Endothelial cell of umbilical vein (primary cell): ENCODE measurements around the gene KCTD7. TPM values are rescaled to one million over a fixed set of nuclear protein-coding genes. Genes with fewer than 3 reads are reported as not detected.

Source experiments
- BruUV-seq: library from RNA; stranded (reverse); fragments of 400-500 nt; replicated peaks from 2 replicates; lab custom pipeline; 2021; lab: Mats Ljungman, UMichigan
- CTCF ChIA-PET: fragments of 300-600, 350-600 bp; sonication (Branson Sonifier 250); formaldehyde crosslinking; loops from one replicate; lab custom pipeline; 2021; ENCODE audit warnings: antibody characterized with exemption, inconsistent platforms; lab: Charles Lee
- POLR2A ChIA-PET: fragments of 300-600, 350-600 bp; sonication (Branson Sonifier 250); formaldehyde crosslinking; loops from one replicate; lab custom pipeline; 2021; ENCODE audit warnings: antibody characterized with exemption, inconsistent platforms; lab: Charles Lee
- DNase-seq: peaks from one replicate; pipeline ENCODE4 v3.0.0-alpha.2; 2011; ENCODE audit warnings: low read depth, low spot score
- FAIRE-seq: peaks from 2 replicates; lab custom pipeline; 2011; peaks lifted over from hg19 to GRCh38; lab: Jason Lieb, UNC
- H2AFZ ChIP-seq: 2 replicates; pipeline ENCODE4 v1.6.0; 2012; ENCODE audit warnings: low read depth, low read length, control low read depth, inconsistent platforms
- H3K27ac ChIP-seq: 2 replicates; pipeline ENCODE4 v1.5.1; 2011; ENCODE audit warnings: low read depth, mild to moderate bottlenecking, control low read depth, low read length, moderate library complexity; ENCODE audit not compliant: insufficient read depth
- H3K27me3 ChIP-seq, 2 experiments: 2 replicates each; pipeline versions ENCODE4 v1.6.0 to v1.6.1; 2011; ENCODE audit warnings: low read length in 2 of 2, mixed read lengths in 1 of 2; ENCODE audit not compliant: control insufficient read depth in 2 of 2, insufficient read depth in 2 of 2
- H3K36me3 ChIP-seq, 2 experiments: 2 replicates in 1 of 2; 3 replicates in 1 of 2; pipeline ENCODE4 v1.5.1; 2011; ENCODE audit warnings: low read length in 2 of 2, mild to moderate bottlenecking in 1 of 2, moderate library complexity in 1 of 2; ENCODE audit not compliant: control insufficient read depth in 2 of 2, insufficient read depth in 2 of 2; ENCODE audit errors: extremely low read depth in 1 of 2
- H3K4me1 ChIP-seq: 3 replicates; pipeline ENCODE4 v1.5.1; 2011; ENCODE audit warnings: mild to moderate bottlenecking, low read length; ENCODE audit not compliant: control insufficient read depth, insufficient read depth; ENCODE audit errors: extremely low read depth
- H3K4me2 ChIP-seq: 2 replicates; pipeline ENCODE4 v1.6.1; 2011; ENCODE audit warnings: low read length, control low read depth, mixed read lengths; ENCODE audit not compliant: insufficient read depth
- H3K4me3 ChIP-seq, 3 experiments: fragments of 200-600 bp in 1 of 3; sonication (generic), shearing (Covaris generic) in 1 of 3; replicated peaks in 1 of 3; 2 replicates each; pipeline ENCODE4 v1.5.1; 2011 to 2016; ENCODE audit warnings: control low read depth in 3 of 3, low read length in 3 of 3, mild to moderate bottlenecking in 2 of 3, inconsistent platforms in 1 of 3, low read depth in 1 of 3, moderate library complexity in 1 of 3; ENCODE audit not compliant: insufficient read depth in 1 of 3
- H3K79me2 ChIP-seq: 2 replicates; pipeline ENCODE4 v1.6.0; 2012; ENCODE audit warnings: low read length, inconsistent platforms; ENCODE audit not compliant: control insufficient read depth, insufficient read depth
- H3K9ac ChIP-seq: replicated peaks from 2 replicates; pipeline ENCODE3; 2011; ENCODE audit warnings: low read length, control low read depth; ENCODE audit not compliant: insufficient read depth; ENCODE audit errors: extremely low read depth
- H3K9me1 ChIP-seq: replicated peaks from 3 replicates; pipeline ENCODE4 v1.6.0; 2011; ENCODE audit warnings: mild to moderate bottlenecking, low read length; ENCODE audit not compliant: control insufficient read depth, insufficient read depth; ENCODE audit errors: extremely low read depth
- H3K9me3 ChIP-seq: replicated peaks from 2 replicates; pipeline ENCODE4 v1.5.1; 2012; ENCODE audit warnings: low read length, inconsistent platforms; ENCODE audit not compliant: control insufficient read depth, insufficient read depth
- H4K20me1 ChIP-seq: replicated peaks from 2 replicates; pipeline ENCODE3; 2011; ENCODE audit warnings: mild to moderate bottlenecking, low read length; ENCODE audit not compliant: control insufficient read depth, insufficient read depth; ENCODE audit errors: extremely low read depth
- CTCF ChIP-seq, 2 donors: IDR thresholded peaks; 1 replicate in 1 of 2; 2 replicates in 1 of 2; pipeline ENCODE4 v1.5.1; 2011; ENCODE audit warnings: low read length in 2 of 2, mild to moderate bottlenecking in 2 of 2, moderate library complexity in 2 of 2, control low read depth in 1 of 2, inconsistent platforms in 1 of 2, low read depth in 1 of 2; ENCODE audit not compliant: insufficient read depth in 1 of 2; ENCODE audit errors: extremely low read depth in 1 of 2
- EZH2 ChIP-seq: IDR thresholded peaks from 2 replicates; pipeline ENCODE4 v1.6.1; 2012; ENCODE audit warnings: borderline replicate concordance, low read depth, mild to moderate bottlenecking, moderate library complexity, low read length, inconsistent platforms; ENCODE audit not compliant: severe bottlenecking
- FOS ChIP-seq: IDR thresholded peaks from 2 replicates; pipeline ENCODE4 v1.6.1; 2011; ENCODE audit warnings: mild to moderate bottlenecking, low read length, moderate library complexity, borderline replicate concordance; ENCODE audit not compliant: insufficient read depth
- GATA2 ChIP-seq: IDR thresholded peaks from 2 replicates; pipeline ENCODE4 v1.7.0; 2011; ENCODE audit warnings: low read depth, mild to moderate bottlenecking, moderate library complexity, mixed read lengths, low read length; ENCODE audit not compliant: insufficient read length, insufficient read depth
- JUN ChIP-seq: IDR thresholded peaks from 2 replicates; pipeline ENCODE4 v1.6.1; 2011; ENCODE audit warnings: borderline replicate concordance, low read depth; ENCODE audit not compliant: insufficient read length, insufficient read depth
- MAX ChIP-seq: IDR thresholded peaks from 2 replicates; pipeline ENCODE4 v1.6.1; 2011; ENCODE audit not compliant: insufficient read depth, insufficient read length
- MYC ChIP-seq: IDR thresholded peaks from one replicate; pipeline ENCODE4 v1.6.1; 2011; ENCODE audit warnings: mild to moderate bottlenecking, low read depth, low read length
- POLR2A ChIP-seq: IDR thresholded peaks from 2 replicates; pipeline ENCODE4 v1.6.1; 2012; ENCODE audit warnings: low read depth, mild to moderate bottlenecking, control low read depth, low read length
- POLR2AphosphoS5 ChIP-seq: IDR thresholded peaks from 2 replicates; pipeline ENCODE4 v1.6.1; 2012; ENCODE audit warnings: low read depth, mild to moderate bottlenecking, control low read depth, low read length, moderate library complexity; ENCODE audit not compliant: insufficient read depth
- dilution Hi-C: fragments of 300-500 bp; cut with MboI; formaldehyde crosslinking; loops from one replicate; pipeline ENCODE4 v1.15.0; 2019; ENCODE audit warnings: low sequenced_read_pairs; ENCODE audit not compliant: extremely low pct_ligation_motif_present
- intact Hi-C: fragments of 100-400 bp; cut with micrococcal nuclease; formaldehyde crosslinking; loops from one replicate; pipeline ENCODE4 v1.10.0; 2022
- polyA plus RNA-seq, 4 experiments: library from polyadenylated mRNA; depleted of rRNA in 3 of 4; stranded (reverse) in 3 of 4; unstranded in 1 of 4; fragments of >200 nt; gene quantifications; 2 replicates each; pipeline versions ENCODE4 v1.2.1 to v1.2.3, GENCODE V29; 2011 to 2012; ENCODE audit warnings: missing spikeins in 1 of 4
- total RNA-seq: library from RNA; stranded (reverse); gene quantifications from 2 replicates; pipeline ENCODE4 v1.2.3, GENCODE V29; 2021

Gene KCTD7
- total and polyA plus RNA-seq, 2 donors (not counting 3 experiments of a cell fraction or from before 2014, with no cell fraction given) = 8.7 to 14.1 TPM

- no peak for FAIRE-seq
- CTCF ChIA-PET = no interaction called here
- no peak overlapping the region for H2AFZ ChIP-seq
- no peaks in the 10 kb centered on the region for H3K36me3 ChIP-seq
- POLR2A ChIA-PET = no interaction called here
- H3K9me3 ChIP-seq = no peaks in the 10 kb centered on the region
- intact Hi-C loops (no loop called here), dilution Hi-C loops (no loop called here)
- BruUV-seq = no TSS peak
- no peaks in the 10 kb centered on the region for H3K79me2 ChIP-seq
- no peak overlapping the region for H3K4me3 ChIP-seq
- H3K9ac ChIP-seq = no peak overlapping the region
- H4K20me1 ChIP-seq = no peaks in the 10 kb centered on the region
- no peaks in the 10 kb centered on the region for H3K9me1 ChIP-seq
- no peaks in the 10 kb centered on the region for H3K27me3 ChIP-seq
- DNase-seq = no peak
- TF ChIP-seq MAX = no peak
- TF ChIP-seq JUN = no peak
- TF ChIP-seq MYC = no peak
- no peak for TF ChIP-seq GATA2
- TF ChIP-seq FOS = no peak
- TF ChIP-seq POLR2A = no peak
- no peak for TF ChIP-seq CTCF (IDR thresholded peaks at IDR 0.05; ENCODE audit: extremely low read depth in 1 of 2, insufficient read depth in 1 of 2, low read depth in 1 of 2, low read length in 2 of 2)
- TF ChIP-seq POLR2AphosphoS5 = no peak
- TF ChIP-seq EZH2 = no peak
- H3K27ac ChIP-seq = no peak overlapping the region
- H3K4me1 ChIP-seq = no peaks in the 10 kb centered on the region
- no peak overlapping the region for H3K4me2 ChIP-seq
These were observed 40.4 kb downstream of the KCTD7 start for GRCh38 chr7:66669088-66669487.
